ENCODE measurements around the gene KCNG2.

Gene KCNG2

DNA sequence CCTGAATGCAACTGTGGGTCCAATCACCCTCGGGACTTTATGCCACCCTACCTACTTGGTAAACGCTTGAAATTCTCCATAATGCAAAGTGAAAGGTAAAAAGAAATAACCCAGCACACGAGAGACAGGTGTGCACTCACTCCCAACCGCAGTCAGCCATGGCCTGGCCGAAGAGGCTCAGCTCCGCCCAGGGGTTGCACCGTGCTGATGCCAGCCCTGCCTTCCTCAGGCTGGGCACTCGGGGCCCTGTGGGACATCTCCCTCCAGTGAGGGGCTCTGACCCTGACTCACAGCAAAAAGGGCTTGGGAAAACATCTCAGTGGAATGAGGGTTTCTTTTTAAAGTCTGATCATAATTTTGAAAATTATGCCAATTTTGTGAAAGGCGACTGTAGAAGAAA, 140.5 kb downstream of the KCNG2 start:
- no peak overlapping the region for H3K27ac ChIP-seq (ENCODE audit: extremely low read depth, low read depth, low read length)
- TF ChIP-seq ZNF184 (tag by site-specific recombination; IDR thresholded peaks at IDR 0.05) (no peak), HIC1 (tag by site-specific recombination; IDR thresholded peaks at IDR 0.05) (no peak), SCRT1 (tag by site-specific recombination; IDR thresholded peaks at IDR 0.05; ENCODE audit: borderline replicate concordance) (no peak), BCL11B (tag by site-specific recombination; IDR thresholded peaks at IDR 0.05; ENCODE audit: low read depth) (no peak), ZNF791 (tag by site-specific recombination; IDR thresholded peaks at IDR 0.05) (no peak), ZNF777 (tag by site-specific recombination; IDR thresholded peaks at IDR 0.05; ENCODE audit: borderline replicate concordance) (no peak), PRDM4 (tag by site-specific recombination; IDR thresholded peaks at IDR 0.05) (no peak), ZSCAN30 (tag by site-specific recombination; IDR thresholded peaks at IDR 0.05) (no peak), GLI2 (tag by site-specific recombination; IDR thresholded peaks at IDR 0.05; ENCODE audit: borderline replicate concordance, low read depth) (no peak), ZNF335 (tag by site-specific recombination; conservative IDR thresholded peaks at IDR 0.05) (no peak), EGR2 (tag by site-specific recombination; IDR thresholded peaks at IDR 0.05; ENCODE audit: low read depth) (no peak), ZNF140 (tag by site-specific recombination; IDR thresholded peaks at IDR 0.05) (no peak), ZNF214 (tag by site-specific recombination; IDR thresholded peaks at IDR 0.05; ENCODE audit: borderline replicate concordance) (no peak), ELK4 (IDR thresholded peaks at IDR 0.05; ENCODE audit: borderline replicate concordance, low read depth, low read length) (no peak)
- TF ChIP-seq, protein P1, sequence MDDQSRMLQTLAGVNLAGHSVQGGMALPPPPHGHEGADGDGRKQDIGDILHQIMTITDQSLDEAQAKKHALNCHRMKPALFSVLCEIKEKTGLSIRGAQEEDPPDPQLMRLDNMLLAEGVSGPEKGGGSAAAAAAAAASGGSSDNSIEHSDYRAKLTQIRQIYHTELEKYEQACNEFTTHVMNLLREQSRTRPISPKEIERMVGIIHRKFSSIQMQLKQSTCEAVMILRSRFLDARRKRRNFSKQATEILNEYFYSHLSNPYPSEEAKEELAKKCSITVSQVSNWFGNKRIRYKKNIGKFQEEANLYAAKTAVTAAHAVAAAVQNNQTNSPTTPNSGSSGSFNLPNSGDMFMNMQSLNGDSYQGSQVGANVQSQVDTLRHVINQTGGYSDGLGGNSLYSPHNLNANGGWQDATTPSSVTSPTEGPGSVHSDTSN (CRISPR knock-in tag; IDR thresholded peaks at IDR 0.05): no peak
- TF ChIP-seq, protein P2, sequence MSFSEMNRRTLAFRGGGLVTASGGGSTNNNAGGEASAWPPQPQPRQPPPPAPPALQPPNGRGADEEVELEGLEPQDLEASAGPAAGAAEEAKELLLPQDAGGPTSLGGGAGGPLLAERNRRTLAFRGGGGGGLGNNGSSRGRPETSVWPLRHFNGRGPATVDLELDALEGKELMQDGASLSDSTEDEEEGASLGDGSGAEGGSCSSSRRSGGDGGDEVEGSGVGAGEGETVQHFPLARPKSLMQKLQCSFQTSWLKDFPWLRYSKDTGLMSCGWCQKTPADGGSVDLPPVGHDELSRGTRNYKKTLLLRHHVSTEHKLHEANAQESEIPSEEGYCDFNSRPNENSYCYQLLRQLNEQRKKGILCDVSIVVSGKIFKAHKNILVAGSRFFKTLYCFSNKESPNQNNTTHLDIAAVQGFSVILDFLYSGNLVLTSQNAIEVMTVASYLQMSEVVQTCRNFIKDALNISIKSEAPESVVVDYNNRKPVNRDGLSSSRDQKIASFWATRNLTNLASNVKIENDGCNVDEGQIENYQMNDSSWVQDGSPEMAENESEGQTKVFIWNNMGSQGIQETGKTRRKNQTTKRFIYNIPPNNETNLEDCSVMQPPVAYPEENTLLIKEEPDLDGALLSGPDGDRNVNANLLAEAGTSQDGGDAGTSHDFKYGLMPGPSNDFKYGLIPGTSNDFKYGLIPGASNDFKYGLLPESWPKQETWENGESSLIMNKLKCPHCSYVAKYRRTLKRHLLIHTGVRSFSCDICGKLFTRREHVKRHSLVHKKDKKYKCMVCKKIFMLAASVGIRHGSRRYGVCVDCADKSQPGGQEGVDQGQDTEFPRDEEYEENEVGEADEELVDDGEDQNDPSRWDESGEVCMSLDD (tag by site-specific recombination; IDR thresholded peaks at IDR 0.05): no peak
- TF ChIP-seq, protein P3, sequence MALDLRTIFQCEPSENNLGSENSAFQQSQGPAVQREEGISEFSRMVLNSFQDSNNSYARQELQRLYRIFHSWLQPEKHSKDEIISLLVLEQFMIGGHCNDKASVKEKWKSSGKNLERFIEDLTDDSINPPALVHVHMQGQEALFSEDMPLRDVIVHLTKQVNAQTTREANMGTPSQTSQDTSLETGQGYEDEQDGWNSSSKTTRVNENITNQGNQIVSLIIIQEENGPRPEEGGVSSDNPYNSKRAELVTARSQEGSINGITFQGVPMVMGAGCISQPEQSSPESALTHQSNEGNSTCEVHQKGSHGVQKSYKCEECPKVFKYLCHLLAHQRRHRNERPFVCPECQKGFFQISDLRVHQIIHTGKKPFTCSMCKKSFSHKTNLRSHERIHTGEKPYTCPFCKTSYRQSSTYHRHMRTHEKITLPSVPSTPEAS (tag by site-specific recombination; IDR thresholded peaks at IDR 0.05): no peak
- ChIA-PET POLR2A (no interaction called here), CTCF (no interaction called here)
- H3K4me1 ChIP-seq (ENCODE audit: control insufficient read depth, insufficient read depth, low read length): 0 out of 2 replicates have a peak, but pooled peaks cover 2% of the 10 kb centered on the region
- H3K4me3 ChIP-seq (ENCODE audit: low read depth, low read length): no peak overlapping the region
- no peaks in the 10 kb centered on the region for H3K9me3 ChIP-seq (ENCODE audit: control insufficient read depth, insufficient read depth, low read depth, low read length)
- H3K36me3 ChIP-seq (ENCODE audit: control insufficient read depth in 2 of 2, insufficient read depth in 1 of 2, low read length in 2 of 2): peaks cover 10 to 49% of the 10 kb centered on the region in 2 experiments
